ENCODE data around the gene GSS.

The GSS gene

GRCh38 chr20:34956751-34957472, 1.3 kb upstream of the GSS start:
- Histone ChIP-seq H3K9me3 (ENCODE audit: low read length) (peaks cover 2% of the 10 kb centered on the region), H2AFZ (ENCODE audit: low read depth, low read length) (no peak overlapping the region), H3K4me3 (ENCODE audit: low read length) (no peak overlapping the region), H3K4me1 (ENCODE audit: insufficient read depth, low read length) (peaks cover 11% of the 10 kb centered on the region), H3K27me3 (ENCODE audit: insufficient read depth, low read length) (no peaks in the 10 kb centered on the region), H3K36me3 (ENCODE audit: insufficient read depth, low read length) (no peaks in the 10 kb centered on the region)

GRCh38 chr20:34956041-34956458, 444 bp upstream of the GSS start:
- no peaks in the 10 kb centered on the region for H3K27me3 ChIP-seq (ENCODE audit: insufficient read depth, low read length)
- H3K36me3 ChIP-seq (ENCODE audit: insufficient read depth, low read length), result no peaks in the 10 kb centered on the region
- peak overlapping the region; percentile 80 for H3K4me3 ChIP-seq (ENCODE audit: low read length)
- peaks cover 2% of the 10 kb centered on the region for H3K9me3 ChIP-seq (ENCODE audit: low read length)
- H2AFZ ChIP-seq (ENCODE audit: low read depth, low read length), result peak overlapping the region; percentile 81
- H3K4me1 ChIP-seq (ENCODE audit: insufficient read depth, low read length), result peaks cover 11% of the 10 kb centered on the region

DNA sequence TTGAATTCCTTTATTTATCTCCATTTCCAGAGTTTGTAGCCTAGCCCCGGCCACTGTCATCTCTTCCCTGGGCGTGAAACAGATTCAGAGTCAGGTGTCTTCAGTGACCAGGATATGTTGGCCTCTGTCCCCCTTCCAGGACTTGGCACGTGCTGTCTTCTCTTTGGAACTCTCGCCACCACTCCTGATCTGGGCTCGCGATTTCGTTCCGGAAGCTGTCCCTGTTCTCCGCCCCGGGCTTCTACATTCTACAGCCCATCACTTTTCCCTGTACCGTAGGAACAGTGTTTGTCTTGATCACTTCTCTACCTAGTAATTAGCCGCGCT, 739 bp downstream of the GSS start:
- Histone ChIP-seq H3K27me3 (ENCODE audit: insufficient read depth, low read length) (no peaks in the 10 kb centered on the region), H3K4me3 (ENCODE audit: low read length) (peak overlapping the region; percentile 80), H3K4me1 (ENCODE audit: insufficient read depth, low read length) (peaks cover 11% of the 10 kb centered on the region), H3K36me3 (ENCODE audit: insufficient read depth, low read length) (peaks cover 1% of the 10 kb centered on the region), H3K9me3 (ENCODE audit: low read length) (peaks cover 2% of the 10 kb centered on the region), H2AFZ (ENCODE audit: low read depth, low read length) (peak overlapping the region; percentile 81)

DNA sequence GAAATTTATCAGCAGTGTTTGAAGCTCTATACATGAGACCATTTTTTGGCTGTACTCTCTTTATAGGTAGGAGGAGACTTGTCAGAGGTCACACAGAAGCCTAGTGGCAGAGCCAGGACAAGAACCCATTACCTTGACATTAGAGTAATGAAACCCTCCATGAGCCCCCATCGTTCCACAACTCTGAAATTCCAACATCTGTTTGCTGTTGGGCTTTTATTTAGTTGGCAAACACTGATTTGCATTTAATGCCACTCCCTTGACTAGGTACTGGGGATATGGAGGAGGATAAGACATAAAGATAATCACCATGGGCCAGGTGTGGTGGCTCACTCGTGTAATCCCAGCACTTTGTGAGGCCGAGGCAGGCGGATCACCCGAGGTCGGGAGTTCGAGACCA, 1.6 kb downstream of the GSS start:
- H2AFZ ChIP-seq (ENCODE audit: low read depth, low read length), result no peak overlapping the region
- peaks cover 2% of the 10 kb centered on the region for H3K9me3 ChIP-seq (ENCODE audit: low read length)
- peaks cover 11% of the 10 kb centered on the region for H3K4me1 ChIP-seq (ENCODE audit: insufficient read depth, low read length)
- H3K36me3 ChIP-seq (ENCODE audit: insufficient read depth, low read length), result peaks cover 9% of the 10 kb centered on the region
- no peak overlapping the region for H3K4me3 ChIP-seq (ENCODE audit: low read length)
- no peaks in the 10 kb centered on the region for H3K27me3 ChIP-seq (ENCODE audit: insufficient read depth, low read length)

GRCh38 chr20:34952671-34953070, 2.9 kb downstream of the GSS start:
- H2AFZ ChIP-seq (ENCODE audit: low read depth, low read length), result no peak overlapping the region
- no peak overlapping the region for H3K4me3 ChIP-seq (ENCODE audit: low read length)
- peaks cover 11% of the 10 kb centered on the region for H3K36me3 ChIP-seq (ENCODE audit: insufficient read depth, low read length)
- peaks cover 11% of the 10 kb centered on the region for H3K4me1 ChIP-seq (ENCODE audit: insufficient read depth, low read length)
- peaks cover 2% of the 10 kb centered on the region for H3K9me3 ChIP-seq (ENCODE audit: low read length)
- no peaks in the 10 kb centered on the region for H3K27me3 ChIP-seq (ENCODE audit: insufficient read depth, low read length)

DNA sequence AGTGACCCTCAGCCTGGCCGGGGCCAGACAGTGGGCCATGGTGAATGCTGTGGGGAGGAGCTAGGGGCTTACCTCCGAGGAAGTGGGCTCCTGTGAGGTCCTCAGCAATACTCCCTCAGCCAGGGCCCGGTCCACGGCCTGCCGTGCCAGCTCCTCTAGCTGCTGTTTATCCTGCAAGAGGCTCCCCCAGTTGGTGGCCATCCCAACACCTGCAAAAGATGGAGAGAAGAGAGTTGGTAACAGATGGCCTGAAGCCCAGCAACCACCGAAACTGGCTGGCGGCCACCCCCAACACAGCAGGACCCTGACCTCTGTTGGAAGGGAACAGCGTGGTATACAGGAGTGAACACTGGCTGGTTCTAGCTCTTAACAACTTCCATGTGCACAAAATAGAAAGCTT, 4.0 kb downstream of the GSS start:
- H3K9me3 ChIP-seq (ENCODE audit: low read length), result no peaks in the 10 kb centered on the region
- H2AFZ ChIP-seq (ENCODE audit: low read depth, low read length), result no peak overlapping the region
- peaks cover 11% of the 10 kb centered on the region for H3K4me1 ChIP-seq (ENCODE audit: insufficient read depth, low read length)
- H3K27me3 ChIP-seq (ENCODE audit: insufficient read depth, low read length), result no peaks in the 10 kb centered on the region
- peaks cover 12% of the 10 kb centered on the region for H3K36me3 ChIP-seq (ENCODE audit: insufficient read depth, low read length)
- no peak overlapping the region for H3K4me3 ChIP-seq (ENCODE audit: low read length)

GRCh38 chr20:34951252-34951651, 4.4 kb downstream of the GSS start:
- peaks cover 16% of the 10 kb centered on the region for H3K36me3 ChIP-seq (ENCODE audit: insufficient read depth, low read length)
- H2AFZ ChIP-seq (ENCODE audit: low read depth, low read length), result no peak overlapping the region
- no peaks in the 10 kb centered on the region for H3K9me3 ChIP-seq (ENCODE audit: low read length)
- no peaks in the 10 kb centered on the region for H3K27me3 ChIP-seq (ENCODE audit: insufficient read depth, low read length)
- no peak overlapping the region for H3K4me3 ChIP-seq (ENCODE audit: low read length)
- H3K4me1 ChIP-seq (ENCODE audit: insufficient read depth, low read length), result peaks cover 9% of the 10 kb centered on the region

DNA sequence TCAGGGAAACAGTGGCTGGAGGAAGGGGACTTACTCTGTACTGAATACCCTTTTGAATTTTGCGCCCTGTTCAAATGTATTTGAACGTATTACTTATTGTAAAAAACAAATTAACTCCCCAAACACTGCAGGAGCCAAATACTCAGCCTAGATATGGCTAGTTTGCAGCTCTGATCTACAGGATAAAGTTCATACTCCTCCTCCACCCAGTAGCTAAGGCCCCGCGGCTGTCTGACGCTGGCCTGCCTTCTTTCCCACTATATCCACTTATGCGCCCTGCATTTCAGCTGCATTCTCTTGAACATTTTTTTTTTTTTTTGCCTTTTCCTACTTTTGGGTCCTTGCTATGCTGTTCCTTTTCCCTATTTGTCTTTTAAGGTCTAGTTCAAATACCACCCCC, 6.5 kb downstream of the GSS start:
- H3K9me3 ChIP-seq (ENCODE audit: low read length), result no peaks in the 10 kb centered on the region
- H3K27me3 ChIP-seq (ENCODE audit: insufficient read depth, low read length), result no peaks in the 10 kb centered on the region
- no peak overlapping the region for H2AFZ ChIP-seq (ENCODE audit: low read depth, low read length)
- H3K4me3 ChIP-seq (ENCODE audit: low read length), result no peak overlapping the region
- H3K36me3 ChIP-seq (ENCODE audit: insufficient read depth, low read length), result peaks cover 30% of the 10 kb centered on the region
- H3K4me1 ChIP-seq (ENCODE audit: insufficient read depth, low read length), result no peaks in the 10 kb centered on the region

DNA sequence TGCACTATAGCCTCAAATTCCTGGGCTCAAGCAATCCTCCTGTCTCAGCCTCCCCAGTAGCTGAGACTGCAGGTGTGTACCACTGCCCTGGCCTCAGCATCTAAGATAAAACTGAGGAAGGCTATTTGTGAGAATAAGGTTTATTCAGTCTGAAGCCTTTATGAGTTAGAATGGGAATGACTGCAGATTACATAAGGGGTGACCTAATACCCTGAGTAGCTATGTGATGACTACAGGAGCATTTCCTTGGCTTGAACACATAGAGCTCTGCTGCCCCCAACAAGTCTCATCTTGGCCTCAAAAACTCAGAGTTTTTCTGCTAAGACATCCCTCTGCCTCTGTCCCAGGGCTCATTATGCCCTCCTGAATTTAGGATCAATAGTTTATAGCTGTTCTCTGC, 7.6 kb downstream of the GSS start:
- Histone ChIP-seq H3K4me1 (ENCODE audit: insufficient read depth, low read length) (no peaks in the 10 kb centered on the region), H3K36me3 (ENCODE audit: insufficient read depth, low read length) (peaks cover 33% of the 10 kb centered on the region), H3K4me3 (ENCODE audit: low read length) (no peak overlapping the region), H3K9me3 (ENCODE audit: low read length) (no peaks in the 10 kb centered on the region), H3K27me3 (ENCODE audit: insufficient read depth, low read length) (no peaks in the 10 kb centered on the region), H2AFZ (ENCODE audit: low read depth, low read length) (no peak overlapping the region)

DNA sequence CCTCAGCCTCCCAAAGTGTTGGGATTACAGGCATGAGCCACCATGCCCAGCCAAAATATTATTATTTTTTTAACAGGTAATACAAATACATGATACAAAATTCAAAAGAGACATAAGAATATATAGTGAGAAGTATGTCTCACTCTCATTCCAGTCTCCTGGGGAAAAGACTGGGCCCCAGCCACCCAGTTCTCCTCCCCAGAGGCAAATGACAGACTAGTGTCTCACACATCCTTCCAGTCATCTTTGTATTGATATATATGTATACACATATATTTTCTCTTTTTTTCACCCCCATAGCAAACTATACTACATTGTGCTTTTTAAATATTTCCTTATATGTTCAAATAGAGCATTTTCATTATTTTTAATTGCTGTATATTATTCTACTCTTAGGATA, 8.3 kb downstream of the GSS start:
- Histone ChIP-seq H3K36me3 (ENCODE audit: insufficient read depth, low read length) (peaks cover 38% of the 10 kb centered on the region), H3K4me3 (ENCODE audit: low read length) (no peak overlapping the region), H3K9me3 (ENCODE audit: low read length) (no peaks in the 10 kb centered on the region), H3K27me3 (ENCODE audit: insufficient read depth, low read length) (no peaks in the 10 kb centered on the region), H2AFZ (ENCODE audit: low read depth, low read length) (no peak overlapping the region), H3K4me1 (ENCODE audit: insufficient read depth, low read length) (no peaks in the 10 kb centered on the region)

DNA sequence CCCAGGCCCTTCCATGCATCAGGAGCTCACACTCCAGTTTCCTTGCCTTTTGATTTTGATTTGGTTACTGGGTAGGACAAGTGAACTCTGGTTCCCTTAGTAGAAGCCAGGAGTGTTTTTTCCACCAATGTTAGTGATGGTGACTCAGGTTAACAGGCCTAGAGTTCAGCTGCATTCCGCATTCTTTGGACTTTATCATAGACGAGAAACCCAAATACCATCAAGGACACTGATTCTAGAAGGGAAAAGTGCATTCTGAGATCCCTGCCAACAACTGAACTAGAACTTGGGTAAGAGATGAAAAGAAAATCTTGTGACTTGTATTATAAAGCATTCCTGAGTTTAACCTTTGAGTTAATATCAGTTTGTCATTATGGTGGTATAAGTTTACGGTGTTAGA, 8.9 kb downstream of the GSS start:
- Histone ChIP-seq H2AFZ (ENCODE audit: low read depth, low read length) (no peak overlapping the region), H3K36me3 (ENCODE audit: insufficient read depth, low read length) (peaks cover 40% of the 10 kb centered on the region), H3K9me3 (ENCODE audit: low read length) (no peaks in the 10 kb centered on the region), H3K27me3 (ENCODE audit: insufficient read depth, low read length) (no peaks in the 10 kb centered on the region), H3K4me3 (ENCODE audit: low read length) (no peak overlapping the region), H3K4me1 (ENCODE audit: insufficient read depth, low read length) (no peaks in the 10 kb centered on the region)

DNA sequence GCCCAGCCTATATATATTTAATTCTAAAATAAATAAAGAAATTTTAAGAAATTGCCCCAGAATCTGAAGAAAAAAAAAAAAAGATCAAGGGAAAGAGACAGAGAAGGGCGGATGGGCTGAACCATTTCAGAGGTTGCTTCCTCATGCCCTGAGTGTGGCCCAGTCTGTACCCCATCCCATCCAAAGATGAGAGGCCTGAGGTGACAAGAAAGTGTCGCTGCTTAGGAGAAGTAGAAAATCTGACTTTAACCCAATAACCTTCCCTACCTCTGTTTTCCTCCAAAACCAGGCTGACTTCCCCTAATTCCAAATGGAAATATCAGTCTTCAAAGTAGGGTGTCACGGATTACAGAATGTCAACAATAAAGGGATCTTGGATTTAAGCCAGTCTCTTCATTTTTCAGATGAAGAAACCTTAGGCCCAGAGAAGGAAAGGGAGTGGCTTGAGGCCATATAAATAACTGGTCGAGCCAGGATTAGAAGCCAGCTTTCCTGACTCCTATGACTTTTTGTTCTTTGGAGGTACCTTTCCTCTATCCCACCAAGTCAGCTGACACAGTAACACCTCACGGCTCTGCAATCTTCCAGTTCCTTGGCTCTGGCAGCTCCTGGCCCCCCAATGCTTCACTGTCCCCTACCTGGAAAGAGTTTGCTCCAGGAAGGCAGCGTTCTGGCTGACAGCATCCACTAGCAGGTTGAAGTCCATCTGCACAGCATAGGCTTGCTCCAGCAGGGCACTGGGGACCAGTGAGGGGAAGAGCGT, 10.1 kb downstream of the GSS start:
- Histone ChIP-seq H2AFZ (ENCODE audit: low read depth, low read length) (no peak overlapping the region), H3K9me3 (ENCODE audit: low read length) (no peaks in the 10 kb centered on the region), H3K27me3 (ENCODE audit: insufficient read depth, low read length) (no peaks in the 10 kb centered on the region), H3K36me3 (ENCODE audit: insufficient read depth, low read length) (peaks cover 45% of the 10 kb centered on the region), H3K4me1 (ENCODE audit: insufficient read depth, low read length) (no peaks in the 10 kb centered on the region), H3K4me3 (ENCODE audit: low read length) (no peak overlapping the region)

DNA sequence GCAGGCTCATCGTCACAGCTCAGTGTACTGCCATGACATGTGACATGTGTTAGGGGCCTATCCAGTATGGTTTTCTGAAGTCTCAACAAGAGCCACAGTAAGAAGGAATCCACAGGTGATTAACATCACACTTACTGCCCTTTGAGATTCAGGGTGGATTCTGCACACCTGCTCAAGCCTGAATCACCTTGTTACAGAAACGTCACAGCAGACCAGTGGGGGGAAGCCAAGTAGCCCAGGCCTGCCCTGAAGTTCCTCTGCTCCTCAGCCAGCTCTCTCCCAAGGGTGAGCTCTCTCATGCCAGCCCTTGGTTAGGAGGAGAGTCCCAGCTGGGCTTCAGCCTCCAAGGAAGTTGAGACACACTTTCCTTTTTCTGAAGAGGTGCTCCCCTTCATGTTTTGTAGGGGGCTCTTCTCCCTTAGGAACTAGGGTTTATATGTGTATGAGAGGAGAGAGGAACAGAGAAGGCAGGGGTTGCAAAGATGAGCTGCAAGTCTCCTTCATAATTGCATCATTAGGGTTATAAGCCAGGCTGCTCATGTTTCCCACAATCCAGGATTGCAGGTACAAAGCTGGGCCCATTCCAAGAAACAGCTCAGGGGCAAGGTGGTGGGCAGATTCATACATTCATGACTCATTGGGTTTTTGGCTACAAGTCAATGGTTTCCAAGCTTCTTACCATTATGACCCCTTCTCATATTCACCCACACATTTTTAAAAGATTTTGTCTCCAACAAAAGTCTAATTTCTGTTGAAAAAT, 11.6 kb downstream of the GSS start:
- Histone ChIP-seq H2AFZ (ENCODE audit: low read depth, low read length) (no peak overlapping the region), H3K27me3 (ENCODE audit: insufficient read depth, low read length) (no peaks in the 10 kb centered on the region), H3K36me3 (ENCODE audit: insufficient read depth, low read length) (peaks cover 37% of the 10 kb centered on the region), H3K4me1 (ENCODE audit: insufficient read depth, low read length) (no peaks in the 10 kb centered on the region), H3K4me3 (ENCODE audit: low read length) (no peak overlapping the region), H3K9me3 (ENCODE audit: low read length) (no peaks in the 10 kb centered on the region)

Data from neuron (in vitro differentiated cells).